WERI-Rb-1 (cell line): ENCODE results near the gene UQCR11.

Experiments
- DNase-seq: peaks from one replicate; pipeline ENCODE4 v3.0.0-alpha.2; 2020
- H3K27ac ChIP-seq: fragments of 250-450 bp; sonication (Bioruptor Pico); 2 replicates; pipeline ENCODE4 v1.5.1; 2020; ENCODE audit warnings: mild to moderate bottlenecking, moderate library complexity
- H3K27me3 ChIP-seq: fragments of 250-450 bp; sonication (Bioruptor Pico); 2 replicates; pipeline ENCODE4 v1.5.1; 2021; ENCODE audit warnings: mild to moderate bottlenecking, low read depth, moderate library complexity; ENCODE audit not compliant: insufficient read depth, severe bottlenecking
- H3K36me3 ChIP-seq: fragments of 250-450 bp; sonication (Bioruptor Pico); 2 replicates; pipeline ENCODE4 v1.5.1; 2020; ENCODE audit warnings: mild to moderate bottlenecking, moderate library complexity
- H3K4me3 ChIP-seq: 2 replicates; pipeline ENCODE4 v1.5.1; 2011; ENCODE audit warnings: low read depth, mild to moderate bottlenecking, control low read depth, low read length
- H3K9me3 ChIP-seq: fragments of 250-450 bp; sonication (Bioruptor Pico); 2 replicates; pipeline ENCODE4 v1.5.1; 2021; ENCODE audit warnings: mild to moderate bottlenecking, moderate library complexity; ENCODE audit not compliant: severe bottlenecking
- TF ChIP-seq, protein P1 (sequence below): IDR thresholded peaks from 2 replicates; pipeline ENCODE4 v1.5.1; 2011; ENCODE audit warnings: low read depth, mild to moderate bottlenecking, control low read depth, inconsistent platforms, low read length

The UQCR11 gene

GRCh38 chr19:1631557-1632100 lies 26.4 kb upstream of the UQCR11 start:
- TF ChIP-seq, protein P1, sequence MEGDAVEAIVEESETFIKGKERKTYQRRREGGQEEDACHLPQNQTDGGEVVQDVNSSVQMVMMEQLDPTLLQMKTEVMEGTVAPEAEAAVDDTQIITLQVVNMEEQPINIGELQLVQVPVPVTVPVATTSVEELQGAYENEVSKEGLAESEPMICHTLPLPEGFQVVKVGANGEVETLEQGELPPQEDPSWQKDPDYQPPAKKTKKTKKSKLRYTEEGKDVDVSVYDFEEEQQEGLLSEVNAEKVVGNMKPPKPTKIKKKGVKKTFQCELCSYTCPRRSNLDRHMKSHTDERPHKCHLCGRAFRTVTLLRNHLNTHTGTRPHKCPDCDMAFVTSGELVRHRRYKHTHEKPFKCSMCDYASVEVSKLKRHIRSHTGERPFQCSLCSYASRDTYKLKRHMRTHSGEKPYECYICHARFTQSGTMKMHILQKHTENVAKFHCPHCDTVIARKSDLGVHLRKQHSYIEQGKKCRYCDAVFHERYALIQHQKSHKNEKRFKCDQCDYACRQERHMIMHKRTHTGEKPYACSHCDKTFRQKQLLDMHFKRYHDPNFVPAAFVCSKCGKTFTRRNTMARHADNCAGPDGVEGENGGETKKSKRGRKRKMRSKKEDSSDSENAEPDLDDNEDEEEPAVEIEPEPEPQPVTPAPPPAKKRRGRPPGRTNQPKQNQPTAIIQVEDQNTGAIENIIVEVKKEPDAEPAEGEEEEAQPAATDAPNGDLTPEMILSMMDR = no peak
- no peak overlapping the region for H3K4me3 ChIP-seq
- no peaks in the 10 kb centered on the region for H3K9me3 ChIP-seq
- no peaks in the 10 kb centered on the region for H3K27me3 ChIP-seq
- DNase-seq = no peak
- H3K36me3 ChIP-seq = peaks cover 62% of the 10 kb centered on the region
- no peak overlapping the region for H3K27ac ChIP-seq

DNA sequence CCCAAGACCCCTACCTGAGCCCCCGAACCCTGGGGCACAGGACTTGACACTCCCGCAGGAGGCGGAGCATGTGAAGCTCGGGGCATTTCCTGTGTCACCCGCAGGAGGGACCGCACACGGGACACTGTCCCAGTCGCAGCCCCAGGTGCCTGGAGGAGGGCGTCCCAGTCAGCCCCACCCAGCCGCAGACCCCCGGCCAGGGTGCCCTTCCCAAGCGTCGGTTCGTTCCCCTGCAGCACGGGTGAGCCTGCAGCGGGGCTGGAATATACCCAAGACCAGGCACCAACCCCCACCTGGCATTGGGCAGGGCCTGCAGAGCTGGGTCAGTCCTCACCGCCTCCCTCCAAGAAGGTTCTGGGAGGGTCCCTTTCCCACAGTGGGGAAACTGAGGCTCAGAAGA lies 25.5 kb upstream of the UQCR11 start:
- H3K9me3 ChIP-seq = no peaks in the 10 kb centered on the region
- peaks cover 57% of the 10 kb centered on the region for H3K36me3 ChIP-seq
- H3K27me3 ChIP-seq = no peaks in the 10 kb centered on the region
- TF ChIP-seq, protein P1 = no peak
- DNase-seq = no peak
- no peak overlapping the region for H3K27ac ChIP-seq
- no peak overlapping the region for H3K4me3 ChIP-seq

GRCh38 chr19:1630012-1630411 lies 24.8 kb upstream of the UQCR11 start:
- Histone ChIP-seq H3K27ac (no peak overlapping the region), H3K36me3 (peaks cover 62% of the 10 kb centered on the region), H3K9me3 (no peaks in the 10 kb centered on the region), H3K4me3 (no peak overlapping the region), H3K27me3 (no peaks in the 10 kb centered on the region)
- DNase-seq = no peak
- TF ChIP-seq, protein P1 = no peak

GRCh38 chr19:1629256-1629808 lies 24.1 kb upstream of the UQCR11 start:
- Histone ChIP-seq H3K27ac (no peak overlapping the region), H3K9me3 (no peaks in the 10 kb centered on the region)
- TF ChIP-seq, protein P1 = no peak

DNA sequence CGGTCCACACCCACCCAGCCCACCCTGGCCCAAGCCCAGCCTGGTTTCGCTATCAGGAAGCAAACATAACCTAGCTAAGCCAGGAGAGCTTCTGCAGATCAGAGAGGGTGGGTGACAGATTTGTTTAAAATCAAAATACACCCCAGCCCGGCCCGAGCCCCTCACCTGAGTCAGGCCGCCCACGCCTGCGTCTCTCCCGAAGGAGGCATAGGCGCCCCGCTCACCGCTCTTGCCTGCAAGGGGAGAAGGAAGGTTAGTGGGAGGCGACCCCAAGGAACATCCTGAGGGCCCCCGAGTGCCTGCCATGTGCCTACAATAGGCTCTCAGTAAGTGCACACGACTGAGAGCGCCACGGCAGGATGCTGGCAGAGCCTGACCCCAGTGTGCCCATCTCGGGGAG lies 21.9 kb upstream of the UQCR11 start:
- H3K9me3 ChIP-seq = no peaks in the 10 kb centered on the region
- no peak overlapping the region for H3K4me3 ChIP-seq
- no peak overlapping the region for H3K27ac ChIP-seq
- DNase-seq = no peak
- TF ChIP-seq, protein P1 = no peak
- H3K36me3 ChIP-seq = peaks cover 60% of the 10 kb centered on the region
- H3K27me3 ChIP-seq = no peaks in the 10 kb centered on the region

More at GRCh38 chr19:1629256-1629808, 24.1 kb upstream of the UQCR11 start:
- no peak for DNase-seq
- no peak overlapping the region for H3K4me3 ChIP-seq
- peaks cover 62% of the 10 kb centered on the region for H3K36me3 ChIP-seq
- no peaks in the 10 kb centered on the region for H3K27me3 ChIP-seq

DNA sequence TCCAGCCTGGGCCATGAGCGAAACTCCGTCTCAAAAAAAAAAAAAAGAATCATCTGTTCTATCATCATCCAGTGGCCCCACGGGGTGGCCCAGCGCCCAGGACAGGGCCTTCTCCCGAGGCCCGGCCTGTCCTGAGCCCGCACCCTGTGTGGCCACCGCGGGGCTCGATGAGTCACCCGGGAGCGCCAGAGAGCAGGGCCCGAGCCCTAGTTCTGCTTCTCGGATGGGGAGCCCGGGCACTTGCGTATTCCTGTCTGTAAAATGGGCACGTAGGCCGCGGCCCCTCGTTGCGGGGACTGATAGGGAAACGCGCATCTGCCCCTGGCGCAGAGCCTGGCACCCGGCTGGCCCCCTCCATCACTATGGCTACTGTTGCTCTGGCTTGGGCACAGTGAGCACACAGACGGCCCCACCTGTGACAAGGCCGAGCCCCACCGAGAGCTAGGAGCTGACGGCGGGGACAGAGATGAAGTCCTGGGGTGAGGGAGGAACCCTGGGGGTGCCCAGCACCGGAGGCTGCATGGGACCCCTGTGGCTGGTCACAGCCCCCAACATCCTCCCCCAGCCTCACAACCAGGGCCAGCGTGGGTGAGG lies 21.3 kb upstream of the UQCR11 start:
- TF ChIP-seq, protein P1 = no peak
- no peaks in the 10 kb centered on the region for H3K9me3 ChIP-seq
- no peak overlapping the region for H3K27ac ChIP-seq
- no peak overlapping the region for H3K4me3 ChIP-seq
- H3K36me3 ChIP-seq = peaks cover 59% of the 10 kb centered on the region
- no peak for DNase-seq
- H3K27me3 ChIP-seq = no peaks in the 10 kb centered on the region
